A673 (cell line): ENCODE data around the gene SMARCE1.

Source experiments
- EZH2 ChIP-seq: fragments of 200-600 bp; sonication (generic); IDR thresholded peaks from 2 replicates; pipeline ENCODE4 v1.6.1; 2017; ENCODE audit warnings: borderline replicate concordance, low read depth, mild to moderate bottlenecking, mixed read lengths, antibody characterized with exemption, low read length; ENCODE audit not compliant: poor library complexity, severe bottlenecking
- TF ChIP-seq, protein P1 (sequence below): fragments of 300-800, 200-600 bp; sonication (generic); conservative IDR thresholded peaks from 2 replicates; pipeline ENCODE4 v1.5.1; 2017; ENCODE audit warnings: low read depth, mild to moderate bottlenecking, antibody characterized with exemption, low read length, moderate library complexity, mixed read lengths

- TF ChIP-seq, protein P1, sequence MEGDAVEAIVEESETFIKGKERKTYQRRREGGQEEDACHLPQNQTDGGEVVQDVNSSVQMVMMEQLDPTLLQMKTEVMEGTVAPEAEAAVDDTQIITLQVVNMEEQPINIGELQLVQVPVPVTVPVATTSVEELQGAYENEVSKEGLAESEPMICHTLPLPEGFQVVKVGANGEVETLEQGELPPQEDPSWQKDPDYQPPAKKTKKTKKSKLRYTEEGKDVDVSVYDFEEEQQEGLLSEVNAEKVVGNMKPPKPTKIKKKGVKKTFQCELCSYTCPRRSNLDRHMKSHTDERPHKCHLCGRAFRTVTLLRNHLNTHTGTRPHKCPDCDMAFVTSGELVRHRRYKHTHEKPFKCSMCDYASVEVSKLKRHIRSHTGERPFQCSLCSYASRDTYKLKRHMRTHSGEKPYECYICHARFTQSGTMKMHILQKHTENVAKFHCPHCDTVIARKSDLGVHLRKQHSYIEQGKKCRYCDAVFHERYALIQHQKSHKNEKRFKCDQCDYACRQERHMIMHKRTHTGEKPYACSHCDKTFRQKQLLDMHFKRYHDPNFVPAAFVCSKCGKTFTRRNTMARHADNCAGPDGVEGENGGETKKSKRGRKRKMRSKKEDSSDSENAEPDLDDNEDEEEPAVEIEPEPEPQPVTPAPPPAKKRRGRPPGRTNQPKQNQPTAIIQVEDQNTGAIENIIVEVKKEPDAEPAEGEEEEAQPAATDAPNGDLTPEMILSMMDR: no peak
- no peak for TF ChIP-seq EZH2
Observed at GRCh38 chr17:40629842-40630241, 17.8 kb downstream of the SMARCE1 start.
